ENCODE measurements around the gene PRND.

The PRND gene

GRCh38 chr20:4709261-4710105, 12.2 kb upstream of the PRND start (continued):
- TF ChIP-seq POU6F1 (CRISPR knock-in tag; IDR thresholded peaks at IDR 0.05; ENCODE audit: borderline replicate concordance, low read depth) = no peak
- TF ChIP-seq BACH2 (CRISPR knock-in tag; IDR thresholded peaks at IDR 0.05; ENCODE audit: borderline replicate concordance) = no peak

GRCh38 chr20:4710106-4710475, 11.6 kb upstream of the PRND start:
- TF ChIP-seq ESRRG (CRISPR knock-in tag; IDR thresholded peaks at IDR 0.05) = no peak
- no peak for TF ChIP-seq TSHZ2 (CRISPR knock-in tag; IDR thresholded peaks at IDR 0.05)
- TF ChIP-seq ZNF565 (CRISPR knock-in tag; conservative IDR thresholded peaks at IDR 0.05; ENCODE audit: low read depth) = no peak
- no peak for TF ChIP-seq ZFP30 (CRISPR knock-in tag; IDR thresholded peaks at IDR 0.05)
- TF ChIP-seq CSDC2 (CRISPR knock-in tag; IDR thresholded peaks at IDR 0.05) = no peak
- TF ChIP-seq TOX (CRISPR knock-in tag; IDR thresholded peaks at IDR 0.05; ENCODE audit: borderline replicate concordance) = no peak
- TF ChIP-seq PATZ1 (CRISPR knock-in tag; IDR thresholded peaks at IDR 0.05; ENCODE audit: borderline replicate concordance) = no peak
- TF ChIP-seq TCF4 (CRISPR knock-in tag; IDR thresholded peaks at IDR 0.05; ENCODE audit: borderline replicate concordance) = no peak
- TF ChIP-seq GLIS3 (CRISPR knock-in tag; IDR thresholded peaks at IDR 0.05) = no peak
- no peak for ATAC-seq

GRCh38 chr20:4711511-4711910, 10.2 kb upstream of the PRND start:
- no peak for ATAC-seq
- no peak for TF ChIP-seq PPARA (CRISPR knock-in tag; IDR thresholded peaks at IDR 0.05; ENCODE audit: borderline replicate concordance)
- no peak for TF ChIP-seq ISL1 (CRISPR knock-in tag; IDR thresholded peaks at IDR 0.05)
- no peak for TF ChIP-seq BACH2 (CRISPR knock-in tag; IDR thresholded peaks at IDR 0.05; ENCODE audit: borderline replicate concordance)
- TF ChIP-seq CSDC2 (CRISPR knock-in tag; IDR thresholded peaks at IDR 0.05) = no peak
- TF ChIP-seq OSR1 (CRISPR knock-in tag; IDR thresholded peaks at IDR 0.05) = no peak
- TF ChIP-seq ZNF70 (CRISPR knock-in tag; IDR thresholded peaks at IDR 0.05) = no peak
- TF ChIP-seq ZNF8 (CRISPR knock-in tag; IDR thresholded peaks at IDR 0.05) = no peak
- no peak for TF ChIP-seq POU6F1 (CRISPR knock-in tag; IDR thresholded peaks at IDR 0.05; ENCODE audit: borderline replicate concordance, low read depth)
- TF ChIP-seq ZFP30 (CRISPR knock-in tag; IDR thresholded peaks at IDR 0.05) = no peak
- TF ChIP-seq ZNF565 (CRISPR knock-in tag; conservative IDR thresholded peaks at IDR 0.05; ENCODE audit: low read depth) = no peak
- TF ChIP-seq RARB (CRISPR knock-in tag; IDR thresholded peaks at IDR 0.05) = no peak
- TF ChIP-seq ESRRG (CRISPR knock-in tag; IDR thresholded peaks at IDR 0.05) = no peak
- no peak for TF ChIP-seq ZC3H10 (CRISPR knock-in tag; IDR thresholded peaks at IDR 0.05)
- TF ChIP-seq PATZ1 (CRISPR knock-in tag; IDR thresholded peaks at IDR 0.05; ENCODE audit: borderline replicate concordance) = no peak
- TF ChIP-seq CREB5 (CRISPR knock-in tag; IDR thresholded peaks at IDR 0.05; ENCODE audit: low read depth) = no peak
- no peak for TF ChIP-seq ARNTL (CRISPR knock-in tag; IDR thresholded peaks at IDR 0.05; ENCODE audit: borderline replicate concordance, low read depth)
- no peak for TF ChIP-seq TCF4 (CRISPR knock-in tag; IDR thresholded peaks at IDR 0.05; ENCODE audit: borderline replicate concordance)

Measured in SK-N-SH treated with all-trans-retinoic acid at 6 μM for 48 hours (cell line).